ENCODE results near the gene TRMT1. TPM values are rescaled to one million over a fixed set of nuclear protein-coding genes. Genes with fewer than 3 reads are reported as not detected.

TRMT1 gene
- total and polyA plus RNA-seq, 7 experiments from 2014 or later, result 22.6 to 96.4 (median 69.1) TPM

Other genes with a start within 250 kb of the TRMT1 start
- 10 to 100 TPM; 14.2 to 29.9 (median 28.1) TPM for gene DNASE2, start 235.3 kb downstream of the TRMT1 start, total RNA-seq
- 10 to 100 TPM; 43.6 to 52.9 TPM for gene DNASE2, start 235.3 kb downstream of the TRMT1 start, polyA plus RNA-seq
- gene KLF1, start 229.5 kb downstream of the TRMT1 start, total RNA-seq, result under 1 TPM in 2 of 5 experiments, not detected in 3; 0.32 to 0.41 TPM
- gene KLF1, start 229.5 kb downstream of the TRMT1 start, polyA plus RNA-seq, result not detected
- 10 to 100 TPM; 40.1 to 74.2 (median 54.5) TPM for gene GCDH, start 225.6 kb downstream of the TRMT1 start, total RNA-seq
- 10 to 100 TPM; 22.0 to 23.2 TPM for gene GCDH, start 225.6 kb downstream of the TRMT1 start, polyA plus RNA-seq
- gene SYCE2, start 197.4 kb downstream of the TRMT1 start, total RNA-seq, result 1 to 10 TPM in 3 of 5 experiments, under 1 TPM in 1, not detected in 1; 0.78 to 3.3 (median 2.3) TPM
- gene SYCE2, start 197.4 kb downstream of the TRMT1 start, polyA plus RNA-seq, result 1 to 10 TPM in 1 of 2 donors, not detected in 1; 1.4 TPM
- 100 to 1,000 TPM in 1 of 5 experiments, 10 to 100 TPM in 4; 25.9 to 109 (median 52.6) TPM for gene FARSA, start 183.0 kb downstream of the TRMT1 start, total RNA-seq
- 10 to 100 TPM; 58.0 to 88.3 TPM for gene FARSA, start 183.0 kb downstream of the TRMT1 start, polyA plus RNA-seq
- 1,000 to 10,000 TPM in 1 of 5 experiments, 100 to 1,000 TPM in 4; 449 to 1,130 (median 502) TPM for gene CALR, start 178.1 kb downstream of the TRMT1 start, total RNA-seq
- 100 to 1,000 TPM; 142 to 155 TPM for gene CALR, start 178.1 kb downstream of the TRMT1 start, polyA plus RNA-seq
- gene RAD23A, start 170.9 kb downstream of the TRMT1 start, total RNA-seq, result 100 to 1,000 TPM in 2 of 5 experiments, 10 to 100 TPM in 3; 75.0 to 111 (median 96.4) TPM
- 10 to 100 TPM; 85.5 to 87.2 TPM for gene RAD23A, start 170.9 kb downstream of the TRMT1 start, polyA plus RNA-seq
- 10 to 100 TPM in 4 of 5 experiments, 1 to 10 TPM in 1; 8.5 to 17.0 (median 13.8) TPM for gene GADD45GIP1, start 159.5 kb downstream of the TRMT1 start, total RNA-seq
- 10 to 100 TPM; 58.1 to 60.3 TPM for gene GADD45GIP1, start 159.5 kb downstream of the TRMT1 start, polyA plus RNA-seq
- not detected for gene DAND5, start 147.2 kb downstream of the TRMT1 start, total RNA-seq
- not detected for gene DAND5, start 147.2 kb downstream of the TRMT1 start, polyA plus RNA-seq
- gene NFIX, start 121.3 kb downstream of the TRMT1 start, total RNA-seq, result 1 to 10 TPM; 2.4 to 7.7 (median 6.3) TPM
- under 1 TPM; 0.41 to 0.77 TPM for gene NFIX, start 121.3 kb downstream of the TRMT1 start, polyA plus RNA-seq
- gene LYL1, start 13.9 kb downstream of the TRMT1 start, total RNA-seq, result 10 to 100 TPM in 1 of 5 experiments, 1 to 10 TPM in 4; 4.6 to 22.6 (median 7.8) TPM
- 1 to 10 TPM; 2.4 to 2.9 TPM for gene LYL1, start 13.9 kb downstream of the TRMT1 start, polyA plus RNA-seq
- gene NACC1, start 1.5 kb upstream of the TRMT1 start, total RNA-seq, result 10 to 100 TPM; 18.0 to 72.7 (median 22.4) TPM
- 1 to 10 TPM; 1.7 to 2.0 TPM for gene NACC1, start 1.5 kb upstream of the TRMT1 start, polyA plus RNA-seq
- 10 to 100 TPM; 42.6 to 76.2 (median 68.5) TPM for gene STX10, start 33.6 kb upstream of the TRMT1 start, total RNA-seq
- gene STX10, start 33.6 kb upstream of the TRMT1 start, polyA plus RNA-seq, result 10 to 100 TPM; 45.9 to 63.7 TPM
- gene IER2, start 33.7 kb upstream of the TRMT1 start, total RNA-seq, result 100 to 1,000 TPM; 135 to 558 (median 246) TPM
- 100 to 1,000 TPM; 121 to 139 TPM for gene IER2, start 33.7 kb upstream of the TRMT1 start, polyA plus RNA-seq